HEK293T (cell line): ENCODE results near the gene HM13.

Experiments
- FOXK2 ChIP-seq: fragments of 450-650 bp; IDR thresholded peaks from 2 replicates; pipeline ENCODE4 v1.6.1; 2016; ENCODE audit warnings: mild to moderate bottlenecking
- L3MBTL2 ChIP-seq: fragments of 450-650 bp; conservative IDR thresholded peaks from 2 replicates; pipeline ENCODE4 v1.6.1; 2016; ENCODE audit warnings: mild to moderate bottlenecking
- TARDBP ChIP-seq: fragments of 450-650 bp; IDR thresholded peaks from 2 replicates; pipeline ENCODE4 v1.6.1; 2016

- no peak for TF ChIP-seq TARDBP
- TF ChIP-seq FOXK2, result no peak
- TF ChIP-seq L3MBTL2, result no peak
These were observed 80.5 kb downstream of the HM13 start for GRCh38 chr20:31594558-31595379.
